Neuronal stem cell (in vitro differentiated cells): ENCODE measurements around the gene TSHZ2.

Experiments used
- DNase-seq: peaks from one replicate; pipeline ENCODE4 v3.0.0-alpha.2; 2013; ENCODE audit warnings: low spot score
- H2AFZ ChIP-seq: one replicate; pipeline ENCODE4 v1.6.1; 2013; ENCODE audit warnings: mild to moderate bottlenecking, low read length, inconsistent platforms
- H2AK5ac ChIP-seq: 2 replicates; pipeline ENCODE4 v1.6.1; 2013; ENCODE audit warnings: low read depth, mild to moderate bottlenecking, inconsistent platforms, low read length, moderate library complexity, mixed read lengths
- H2BK120ac ChIP-seq: 2 replicates; pipeline ENCODE4 v1.6.1; 2013; ENCODE audit warnings: low read depth, mild to moderate bottlenecking, inconsistent platforms, low read length, moderate library complexity, mixed read lengths
- H2BK12ac ChIP-seq: one replicate; pipeline ENCODE4 v1.6.1; 2013; ENCODE audit warnings: low read length, inconsistent platforms
- H2BK15ac ChIP-seq: 2 replicates; pipeline ENCODE4 v1.6.1; 2013; ENCODE audit warnings: mild to moderate bottlenecking, low read length, inconsistent platforms, mixed read lengths
- H2BK5ac ChIP-seq: one replicate; pipeline ENCODE4 v1.6.1; 2013; ENCODE audit warnings: inconsistent platforms, mild to moderate bottlenecking, low read length, moderate library complexity
- H3K14ac ChIP-seq: one replicate; pipeline ENCODE4 v1.6.1; 2013; ENCODE audit warnings: low read length, inconsistent platforms
- H3K18ac ChIP-seq: 2 replicates; pipeline ENCODE4 v1.6.1; 2013; ENCODE audit warnings: low read length, inconsistent platforms
- H3K23ac ChIP-seq: 2 replicates; pipeline ENCODE4 v1.6.1; 2013; ENCODE audit warnings: low read depth, mild to moderate bottlenecking, mixed read lengths, low read length, inconsistent platforms; ENCODE audit not compliant: poor library complexity
- H3K27ac ChIP-seq: replicated peaks from 3 replicates; pipeline ENCODE4 v1.5.1; 2013; ENCODE audit warnings: low read length, inconsistent platforms
- H3K27me3 ChIP-seq, 3 experiments: 2 replicates each; pipeline ENCODE4 v1.6.1; 2013; ENCODE audit warnings: low read length in 3 of 3, mild to moderate bottlenecking in 2 of 3, inconsistent platforms in 1 of 3, low read depth in 1 of 3, mixed read lengths in 1 of 3, moderate library complexity in 1 of 3; ENCODE audit not compliant: control insufficient read depth in 3 of 3, insufficient read depth in 3 of 3
- H3K36me3 ChIP-seq, 2 donors: replicated peaks in 1 of 2; 2 replicates each; pipeline ENCODE4 v1.6.1; 2013; ENCODE audit warnings: low read length in 2 of 2; ENCODE audit not compliant: control insufficient read depth in 2 of 2, insufficient read depth in 2 of 2
- H3K4ac ChIP-seq: 2 replicates; pipeline ENCODE4 v1.6.1; 2013; ENCODE audit warnings: inconsistent platforms, mild to moderate bottlenecking, low read length, moderate library complexity
- H3K4me1 ChIP-seq, 2 donors: 1 replicate in 1 of 2; 2 replicates in 1 of 2; pipeline ENCODE4 v1.6.1; 2013; ENCODE audit warnings: low read length in 2 of 2, low read depth in 1 of 2; ENCODE audit not compliant: control insufficient read depth in 2 of 2, insufficient read depth in 1 of 2
- H3K4me2 ChIP-seq: one replicate; pipeline ENCODE4 v1.6.1; 2013; ENCODE audit warnings: mild to moderate bottlenecking, low read length, inconsistent platforms; ENCODE audit not compliant: insufficient read depth, poor library complexity, severe bottlenecking
- H3K4me3 ChIP-seq, 2 donors: 2 replicates each; pipeline ENCODE4 v1.5.1; 2013; ENCODE audit warnings: low read length in 2 of 2, mild to moderate bottlenecking in 2 of 2, inconsistent platforms in 1 of 2, moderate library complexity in 1 of 2
- H3K79me1 ChIP-seq: one replicate; pipeline ENCODE4 v1.6.1; 2013; ENCODE audit warnings: low read depth, mild to moderate bottlenecking, inconsistent platforms, low read length, moderate library complexity
- H3K9ac ChIP-seq: one replicate; pipeline ENCODE4 v1.6.1; 2013; ENCODE audit warnings: mild to moderate bottlenecking, low read depth, low read length, inconsistent platforms; ENCODE audit not compliant: poor library complexity
- H3K9me3 ChIP-seq, 2 donors: replicated peaks in 1 of 2; 2 replicates each; pipeline versions ENCODE3 to v1.6.1; 2013; ENCODE audit warnings: low read length in 2 of 2, mild to moderate bottlenecking in 2 of 2, inconsistent platforms in 1 of 2, low read depth in 1 of 2, mixed read lengths in 1 of 2, moderate library complexity in 1 of 2; ENCODE audit not compliant: control insufficient read depth in 2 of 2, insufficient read depth in 1 of 2
- H4K8ac ChIP-seq: one replicate; pipeline ENCODE4 v1.6.1; 2013; ENCODE audit warnings: low read depth, mild to moderate bottlenecking, inconsistent platforms, low read length, moderate library complexity
- H4K91ac ChIP-seq: one replicate; pipeline ENCODE4 v1.6.1; 2013; ENCODE audit warnings: low read length, low read depth, mild to moderate bottlenecking, inconsistent platforms; ENCODE audit not compliant: poor library complexity
- WGBS, 2 donors: extraction: QIAGEN DNeasy Blood & Tissue Kit; methylation state at CpG; one replicate each; pipeline ENCODE4 v1.1.7; 2013; ENCODE audit warnings: missing lambda C conversion rate in 2 of 2, mixed read lengths in 1 of 2; ENCODE audit not compliant: insufficient read length in 2 of 2, insufficient replicate concordance in 1 of 2; ENCODE audit errors: extremely low coverage in 2 of 2; 5-methylcytosine and 5-hydroxymethylcytosine counted together

Gene TSHZ2

GRCh38 chr20:53346335-53346648 lies 374.1 kb downstream of the TSHZ2 start:
- no peak overlapping the region for H3K18ac ChIP-seq
- H3K27ac ChIP-seq: no peak overlapping the region
- peak overlapping the region; percentile 46 for H2AFZ ChIP-seq
- H3K9ac ChIP-seq: no peak overlapping the region
- H3K4ac ChIP-seq: no peak overlapping the region
- no peak overlapping the region for H4K8ac ChIP-seq
- H3K27me3 ChIP-seq: no peaks in the 10 kb centered on the region
- no peak overlapping the region for H2BK15ac ChIP-seq
- no peak overlapping the region for H3K23ac ChIP-seq
- H2BK5ac ChIP-seq: no peak overlapping the region
- H4K91ac ChIP-seq: no peak overlapping the region
- no peaks in the 10 kb centered on the region for H3K36me3 ChIP-seq
- H3K9me3 ChIP-seq: no peaks in the 10 kb centered on the region
- peaks cover 0 to 10% of the 10 kb centered on the region in 2 donors for H3K4me1 ChIP-seq
- H2AK5ac ChIP-seq: no peak overlapping the region
- no peak overlapping the region for H2BK12ac ChIP-seq
- H3K4me3 ChIP-seq: no peak overlapping the region
- no peaks in the 10 kb centered on the region for H3K79me1 ChIP-seq
- H2BK120ac ChIP-seq: no peak overlapping the region
- DNase-seq: no peak
- WGBS, 2 donors: no CpG with 5 or more reads among the region's 11 CpGs
- no peak overlapping the region for H3K14ac ChIP-seq
- H3K4me2 ChIP-seq: no peak overlapping the region

GRCh38 chr20:53349730-53350129 lies 377.6 kb downstream of the TSHZ2 start:
- DNase-seq: no peak
- no peak overlapping the region for H3K14ac ChIP-seq

GRCh38 chr20:53352727-53353440 lies 380.7 kb downstream of the TSHZ2 start:
- H2BK120ac ChIP-seq: no peak overlapping the region
- H3K36me3 ChIP-seq: no peaks in the 10 kb centered on the region
- H2AFZ ChIP-seq: no peak overlapping the region
- no peak overlapping the region for H3K14ac ChIP-seq
- no peak overlapping the region for H3K4me3 ChIP-seq
- no peak overlapping the region for H4K8ac ChIP-seq
- H3K9ac ChIP-seq: no peak overlapping the region
- no peaks in the 10 kb centered on the region for H3K79me1 ChIP-seq
- H2AK5ac ChIP-seq: no peak overlapping the region
- no peak overlapping the region for H4K91ac ChIP-seq
- peaks cover 0 to under 1% of the 10 kb centered on the region in 2 donors for H3K4me1 ChIP-seq
- H3K27ac ChIP-seq: no peak overlapping the region
- H3K18ac ChIP-seq: no peak overlapping the region
- H3K4ac ChIP-seq: no peak overlapping the region
- no peak overlapping the region for H2BK15ac ChIP-seq
- H3K9me3 ChIP-seq: peaks cover 2 to 15% of the 10 kb centered on the region in 2 donors
- H3K23ac ChIP-seq: no peak overlapping the region
- no peak for DNase-seq
- WGBS, 2 donors: no CpG with 5 or more reads among the region's 6 CpGs
- no peak overlapping the region for H3K4me2 ChIP-seq
- H3K27me3 ChIP-seq: no peaks in the 10 kb centered on the region
- no peak overlapping the region for H2BK5ac ChIP-seq
- no peak overlapping the region for H2BK12ac ChIP-seq

More at GRCh38 chr20:53349730-53350129, 377.6 kb downstream of the TSHZ2 start:
- Histone ChIP-seq H4K8ac (no peak overlapping the region), H4K91ac (no peak overlapping the region), H3K4me3 (no peak overlapping the region), H3K4me1 (peaks cover 0 to 10% of the 10 kb centered on the region in 2 donors), H3K27ac (no peak overlapping the region), H3K9me3 (peaks cover 0 to 4% of the 10 kb centered on the region in 2 donors), H3K79me1 (no peaks in the 10 kb centered on the region), H3K27me3 (no peaks in the 10 kb centered on the region), H3K23ac (no peak overlapping the region), H2BK15ac (no peak overlapping the region), H2BK12ac (no peak overlapping the region), H2AK5ac (no peak overlapping the region), H3K36me3 (no peaks in the 10 kb centered on the region), H2AFZ (no peak overlapping the region), H2BK5ac (no peak overlapping the region), H3K9ac (no peak overlapping the region), H3K4me2 (no peak overlapping the region), H2BK120ac (no peak overlapping the region), H3K18ac (no peak overlapping the region), H3K4ac (no peak overlapping the region)
- WGBS, 2 donors: no CpG with 5 or more reads among the region's 2 CpGs

GRCh38 chr20:53354314-53354713 lies 382.2 kb downstream of the TSHZ2 start:
- no peak overlapping the region for H4K8ac ChIP-seq
- H3K9ac ChIP-seq: no peak overlapping the region
- no peak overlapping the region for H3K27ac ChIP-seq
- no peak overlapping the region for H3K4ac ChIP-seq
- H3K27me3 ChIP-seq: no peaks in the 10 kb centered on the region
- H3K4me2 ChIP-seq: no peak overlapping the region
- no peaks in the 10 kb centered on the region for H3K79me1 ChIP-seq
- H3K18ac ChIP-seq: no peak overlapping the region
- no CpG with 5 or more reads among the region's 1 CpG for WGBS, 2 donors
- H2AFZ ChIP-seq: no peak overlapping the region
- no peak overlapping the region for H3K23ac ChIP-seq
- H3K9me3 ChIP-seq: peaks cover 2 to 15% of the 10 kb centered on the region in 2 donors
- no peak overlapping the region for H2BK5ac ChIP-seq
- no peak overlapping the region for H2BK12ac ChIP-seq
- no peak overlapping the region for H2BK15ac ChIP-seq
- DNase-seq: no peak
- no peak overlapping the region for H4K91ac ChIP-seq
- no peak overlapping the region for H3K14ac ChIP-seq
- no peaks in the 10 kb centered on the region for H3K36me3 ChIP-seq
- H3K4me1 ChIP-seq: peaks cover 0 to 2% of the 10 kb centered on the region in 2 donors
- no peak overlapping the region for H2BK120ac ChIP-seq
- no peak overlapping the region for H3K4me3 ChIP-seq
- H2AK5ac ChIP-seq: no peak overlapping the region
